ENCODE results near the gene IGFL1.
"Not testable (repeated sequence)": the region's sequence is repeated elsewhere in the genome, so short reads cannot be mapped to it uniquely, and the experiment has no call there.

DNA sequence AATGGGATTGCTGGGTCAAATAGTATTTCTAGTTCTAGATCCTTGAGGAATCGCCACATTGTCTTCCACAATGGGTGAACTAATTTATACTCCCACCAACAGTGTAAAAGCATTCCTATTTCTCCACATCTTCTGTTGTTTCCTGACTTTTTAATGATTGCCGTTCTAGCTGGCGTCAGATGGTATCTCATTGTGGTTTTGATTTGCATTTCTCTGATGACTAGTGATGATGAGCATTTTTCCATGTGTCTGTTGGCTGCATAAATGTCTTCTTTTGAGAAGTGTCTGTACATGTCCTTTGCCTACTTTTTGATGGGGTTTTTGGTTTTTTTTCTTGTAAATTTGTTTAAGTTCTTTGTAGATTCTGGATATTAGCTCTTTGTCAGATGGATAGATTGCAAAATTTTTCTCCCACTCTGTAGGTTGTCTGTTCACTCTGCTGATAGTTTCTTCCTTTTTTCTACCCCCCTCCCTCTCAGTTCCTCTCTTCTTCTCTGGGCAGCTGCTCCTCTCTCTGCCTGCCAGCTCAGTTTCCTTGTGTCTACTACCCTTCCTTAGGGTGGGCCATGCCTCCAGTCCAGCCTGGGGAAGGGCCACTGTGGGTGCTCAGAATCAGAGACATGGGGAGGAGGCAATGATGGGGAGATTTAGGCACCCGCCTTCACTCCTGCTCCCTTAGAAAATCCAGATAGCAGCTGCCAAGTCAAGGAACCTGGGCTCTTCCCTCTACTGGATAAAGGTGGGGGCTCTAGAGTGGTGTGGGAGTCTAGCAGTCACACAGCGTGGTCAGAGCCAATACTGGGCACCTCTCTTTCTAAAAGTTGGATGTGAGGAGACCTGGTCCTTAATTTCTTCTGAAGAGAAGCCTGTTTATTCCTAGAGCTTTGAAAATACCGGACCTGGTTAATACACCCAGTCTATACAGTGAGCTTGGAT, 44.5 kb upstream of the IGFL1 start:
- not testable (repeated sequence) for TF ChIP-seq POLR2A (IDR thresholded peaks at IDR 0.05; ENCODE audit: borderline replicate concordance, extremely low read depth, insufficient read depth, insufficient read length); ZFX (IDR thresholded peaks at IDR 0.05); CTCF (IDR thresholded peaks at IDR 0.05 in 2 of 3, conservative IDR thresholded peaks at IDR 0.05 in 1 of 3; ENCODE audit: borderline replicate concordance in 1 of 3, insufficient read depth in 1 of 3, low read depth in 2 of 3, low read length in 2 of 3); EZH2phosphoT487 (IDR thresholded peaks at IDR 0.05; ENCODE audit: borderline replicate concordance); TCF7L2 (IDR thresholded peaks at IDR 0.05; ENCODE audit: borderline replicate concordance, extremely low read depth, insufficient read depth, insufficient read length); POLR2AphosphoS5 (IDR thresholded peaks at IDR 0.05; ENCODE audit: low read depth, low read length); YY1 (IDR thresholded peaks at IDR 0.05; ENCODE audit: extremely low read depth, insufficient replicate concordance, low read depth, low read length)
- TF ChIP-seq, protein P1, sequence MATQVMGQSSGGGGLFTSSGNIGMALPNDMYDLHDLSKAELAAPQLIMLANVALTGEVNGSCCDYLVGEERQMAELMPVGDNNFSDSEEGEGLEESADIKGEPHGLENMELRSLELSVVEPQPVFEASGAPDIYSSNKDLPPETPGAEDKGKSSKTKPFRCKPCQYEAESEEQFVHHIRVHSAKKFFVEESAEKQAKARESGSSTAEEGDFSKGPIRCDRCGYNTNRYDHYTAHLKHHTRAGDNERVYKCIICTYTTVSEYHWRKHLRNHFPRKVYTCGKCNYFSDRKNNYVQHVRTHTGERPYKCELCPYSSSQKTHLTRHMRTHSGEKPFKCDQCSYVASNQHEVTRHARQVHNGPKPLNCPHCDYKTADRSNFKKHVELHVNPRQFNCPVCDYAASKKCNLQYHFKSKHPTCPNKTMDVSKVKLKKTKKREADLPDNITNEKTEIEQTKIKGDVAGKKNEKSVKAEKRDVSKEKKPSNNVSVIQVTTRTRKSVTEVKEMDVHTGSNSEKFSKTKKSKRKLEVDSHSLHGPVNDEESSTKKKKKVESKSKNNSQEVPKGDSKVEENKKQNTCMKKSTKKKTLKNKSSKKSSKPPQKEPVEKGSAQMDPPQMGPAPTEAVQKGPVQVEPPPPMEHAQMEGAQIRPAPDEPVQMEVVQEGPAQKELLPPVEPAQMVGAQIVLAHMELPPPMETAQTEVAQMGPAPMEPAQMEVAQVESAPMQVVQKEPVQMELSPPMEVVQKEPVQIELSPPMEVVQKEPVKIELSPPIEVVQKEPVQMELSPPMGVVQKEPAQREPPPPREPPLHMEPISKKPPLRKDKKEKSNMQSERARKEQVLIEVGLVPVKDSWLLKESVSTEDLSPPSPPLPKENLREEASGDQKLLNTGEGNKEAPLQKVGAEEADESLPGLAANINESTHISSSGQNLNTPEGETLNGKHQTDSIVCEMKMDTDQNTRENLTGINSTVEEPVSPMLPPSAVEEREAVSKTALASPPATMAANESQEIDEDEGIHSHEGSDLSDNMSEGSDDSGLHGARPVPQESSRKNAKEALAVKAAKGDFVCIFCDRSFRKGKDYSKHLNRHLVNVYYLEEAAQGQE (IDR thresholded peaks at IDR 0.05; ENCODE audit: low read depth) = not testable (repeated sequence)
